Transverse colon (tissue), 4 donors: ENCODE results near the gene MPND. TPM values are rescaled to one million over a fixed set of nuclear protein-coding genes. Genes with fewer than 3 reads are reported as not detected.
"Not testable (repeated sequence)": the region's sequence is repeated elsewhere in the genome, so short reads cannot be mapped to it uniquely, and the experiment has no call there.

ENCODE experiments used
- DNase-seq: peaks from one replicate; pipeline ENCODE4 v3.0.0-alpha.2; 2019
- H3K27ac ChIP-seq, 4 donors: fragments of 200-600 bp; sonication (generic); 2 replicates each; pipeline ENCODE4 v1.5.1; 2016 to 2018; ENCODE audit warnings: inconsistent platforms in 4 of 4
- H3K27me3 ChIP-seq: fragments of 200-600 bp; sonication (generic); 2 replicates; pipeline ENCODE4 v1.5.1; 2017; ENCODE audit warnings: inconsistent platforms
- H3K36me3 ChIP-seq, 4 donors: fragments of 200-600 bp; sonication (generic); 2 replicates each; pipeline ENCODE4 v1.5.1; 2017 to 2019; ENCODE audit warnings: inconsistent platforms in 4 of 4
- H3K4me1 ChIP-seq, 4 donors: fragments of 200-600 bp; sonication (generic); 2 replicates each; pipeline ENCODE4 v1.5.1; 2017 to 2020; ENCODE audit warnings: inconsistent platforms in 4 of 4
- H3K4me3 ChIP-seq, 4 donors: fragments of 200-600 bp; sonication (generic); 1 replicate in 1 of 4; 2 replicates in 3 of 4; pipeline versions ENCODE4 v1.5.1 to v1.6.1; 2017 to 2019; ENCODE audit warnings: inconsistent platforms in 4 of 4
- H3K9me3 ChIP-seq, 2 donors: fragments of 200-600 bp; sonication (generic); 2 replicates each; pipeline ENCODE4 v1.5.1; 2017 to 2019; ENCODE audit warnings: inconsistent platforms in 2 of 2
- CTCF ChIP-seq, 5 experiments: fragments of 200-600 bp in 3 of 5; fragments of 450-650 bp in 2 of 5; sonication (generic) in 3 of 5; IDR thresholded peaks; 1 replicate in 2 of 5; 2 replicates in 3 of 5; pipeline ENCODE4 v1.5.1; 2016 to 2017; ENCODE audit warnings: antibody characterized with exemption in 5 of 5, inconsistent platforms in 3 of 5, mild to moderate bottlenecking in 2 of 5, moderate library complexity in 1 of 5
- EP300 ChIP-seq: sonication (generic); formaldehyde crosslinking; IDR thresholded peaks from one replicate; pipeline ENCODE4 v1.6.1; 2017; ENCODE audit warnings: antibody characterized with exemption, low read depth
- POLR2A ChIP-seq: fragments of 450-650 bp; IDR thresholded peaks from one replicate; pipeline ENCODE4 v1.6.1; 2016; ENCODE audit warnings: antibody characterized with exemption, mild to moderate bottlenecking, moderate library complexity
- POLR2AphosphoS5 ChIP-seq, 3 donors: sonication (generic); formaldehyde crosslinking; IDR thresholded peaks; one replicate each; pipeline ENCODE4 v1.6.1; 2016; ENCODE audit warnings: antibody characterized with exemption in 3 of 3
- WGBS, 2 donors: methylation state at CpG; one replicate each; pipeline ENCODE4 v1.1.5; 2018; ENCODE audit warnings: low coverage in 1 of 2; 5-methylcytosine and 5-hydroxymethylcytosine counted together
- in situ Hi-C, 4 donors: fragments of 200-750 bp; cut with MboI; loops; one replicate each; pipeline versions ENCODE4 v1.15.0 to v1.15.1; 2017; ENCODE audit warnings: low sequenced_read_pairs in 3 of 4, low pct_ligation_motif_present in 1 of 4, low pct_unique_long_range_greater_than_20kb in 1 of 4
- intact Hi-C: fragments of 100-400 bp; cut with DNase I; formaldehyde crosslinking; loops from one replicate; pipeline ENCODE4 v1.15.1; 2023; ENCODE audit warnings: low total_unique reads
- total RNA-seq, 4 donors: library from RNA; depleted of rRNA; stranded (reverse); fragments of >200 nt; gene quantifications; one replicate each; pipeline ENCODE4 v1.1.0, GENCODE V29; 2016

The MPND gene
- total RNA-seq, 4 donors from 2014 or later = 16.5 to 96.5 (median 33.7) TPM

- Histone ChIP-seq H3K36me3 (no peaks in the 10 kb centered on the region), H3K4me3 (peak overlapping the region; percentile 8 to 33 (median 16)), H3K9me3 (no peaks in the 10 kb centered on the region), H3K27me3 (peaks cover 5% of the 10 kb centered on the region), H3K4me1 (peaks cover 4 to 21% (median 6%) of the 10 kb centered on the region in 4 donors), H3K27ac (peak overlapping the region in 3 of 4 donors; percentile 22 to 59 (median 53))
- intact Hi-C loops = no loop called here
- TF ChIP-seq POLR2AphosphoS5 (IDR thresholded peaks at IDR 0.05) (peak in 1 of 3 donors; percentile 12), EP300 (no peak)
- 39% methylated on average over 48 of the region's 49 CpGs; no CpG with 5 or more reads in 1 of the 2 donors for WGBS, 2 donors
- DNase-seq = peak; percentile 96
- in situ Hi-C loops = no loop called here
Measured at GRCh38 chr19:4328243-4328990, 14.9 kb upstream of the MPND start.

- in situ Hi-C loops, H3K9me3 ChIP-seq, DNase-seq, H3K27me3 ChIP-seq, intact Hi-C loops, H3K36me3 ChIP-seq: not testable (repeated sequence)
- peaks cover 4 to 21% (median 6%) of the 10 kb centered on the region in 4 donors for H3K4me1 ChIP-seq
- peak overlapping the region in 3 of 4 donors; percentile 22 to 53 (median 24) for H3K27ac ChIP-seq
- H3K4me3 ChIP-seq = peak overlapping the region; percentile 3 to 33 (median 16)
- 62 to 80% methylated on average over 1 to 35 of the region's 35 CpGs for WGBS, 2 donors
Measured at GRCh38 chr19:4328991-4329681, 14.2 kb upstream of the MPND start.

- TF ChIP-seq POLR2A (no peak), POLR2AphosphoS5 (IDR thresholded peaks at IDR 0.05) (no peak), CTCF (IDR thresholded peaks at IDR 0.05) (no peak), EP300 (no peak)
- Histone ChIP-seq H3K27me3 (peaks cover 5% of the 10 kb centered on the region), H3K4me3 (no peak overlapping the region), H3K36me3 (no peaks in the 10 kb centered on the region), H3K9me3 (no peaks in the 10 kb centered on the region), H3K27ac (no peak overlapping the region), H3K4me1 (peaks cover 4 to 21% (median 6%) of the 10 kb centered on the region in 4 donors)
- DNase-seq = no peak
- in situ Hi-C loops = no loop called here
- 95% methylated on average over 19 of the region's 19 CpGs; no CpG with 5 or more reads in 1 of the 2 donors for WGBS, 2 donors
- intact Hi-C loops = no loop called here
Measured at GRCh38 chr19:4329858-4330257, 13.5 kb upstream of the MPND start.

GRCh38 chr19:4334929-4335570 lies 8.3 kb upstream of the MPND start:
- no peaks in the 10 kb centered on the region for H3K36me3 ChIP-seq
- H3K27ac ChIP-seq = no peak overlapping the region
- H3K4me1 ChIP-seq = peaks cover 4 to 22% (median 9%) of the 10 kb centered on the region in 4 donors
- no peak overlapping the region for H3K4me3 ChIP-seq
- intact Hi-C loops = no loop called here
- DNase-seq = no peak
- H3K9me3 ChIP-seq = no peaks in the 10 kb centered on the region
- 94 to 98% methylated on average over 7 of the region's 7 CpGs for WGBS, 2 donors
- TF ChIP-seq EP300 = no peak
- TF ChIP-seq POLR2A = no peak
- TF ChIP-seq CTCF (IDR thresholded peaks at IDR 0.05) = no peak
- no peak for TF ChIP-seq POLR2AphosphoS5 (IDR thresholded peaks at IDR 0.05)
- in situ Hi-C loops = no loop called here
- H3K27me3 ChIP-seq = no peaks in the 10 kb centered on the region

- H3K27me3 ChIP-seq = no peaks in the 10 kb centered on the region
- intact Hi-C loops (no loop called here), in situ Hi-C loops (no loop called here)
- peak; percentile 62 for DNase-seq
- H3K4me3 ChIP-seq = peak overlapping the region; percentile 46 to 75 (median 54)
- H3K4me1 ChIP-seq = peaks cover 10 to 45% (median 20%) of the 10 kb centered on the region in 4 donors
- peak overlapping the region; percentile 86 to 97 (median 89) for H3K27ac ChIP-seq
- TF ChIP-seq POLR2AphosphoS5 (IDR thresholded peaks at IDR 0.05) (peak in 2 of 3 donors; percentile 11 to 21), EP300 (no peak)
- H3K9me3 ChIP-seq = no peaks in the 10 kb centered on the region
- no peaks in the 10 kb centered on the region for H3K36me3 ChIP-seq
- 9 to 21% methylated on average over 7 to 14 of the region's 14 CpGs for WGBS, 2 donors
Measured at GRCh38 chr19:4337906-4338440, 5.4 kb upstream of the MPND start.
